Small intestine (tissue), 7 donors: ENCODE data around the gene OTOGL. TPM values are rescaled to one million over a fixed set of nuclear protein-coding genes. Genes with fewer than 3 reads are reported as not detected.
"Not testable (repeated sequence)": the region's sequence is repeated elsewhere in the genome, so short reads cannot be mapped to it uniquely, and the experiment has no call there.

Source experiments
- DNase-seq, 2 donors: peaks; one replicate each; pipeline versions ENCODE4 v3.0.0 to v3.0.0-alpha.2; 2013
- FAIRE-seq: peaks from 2 replicates; lab custom pipeline; 2012; peaks lifted over from hg19 to GRCh38; lab: Jason Lieb, UNC
- H3K27ac ChIP-seq, 3 donors: one replicate each; pipeline ENCODE4 v1.5.1; 2013; ENCODE audit warnings: low read length in 2 of 3, mild to moderate bottlenecking in 2 of 3, control low read depth in 1 of 3, inconsistent platforms in 1 of 3, low read depth in 1 of 3, moderate library complexity in 1 of 3
- H3K27me3 ChIP-seq, 3 donors: one replicate each; pipeline ENCODE4 v1.6.1; 2013; ENCODE audit warnings: low read length in 3 of 3, inconsistent platforms in 1 of 3; ENCODE audit not compliant: control insufficient read depth in 3 of 3, insufficient read depth in 3 of 3
- H3K36me3 ChIP-seq, 3 donors: one replicate each; pipeline ENCODE4 v1.6.1; 2013; ENCODE audit warnings: low read length in 3 of 3, inconsistent platforms in 1 of 3, low read depth in 1 of 3, mild to moderate bottlenecking in 1 of 3, moderate library complexity in 1 of 3; ENCODE audit not compliant: control insufficient read depth in 3 of 3, insufficient read depth in 2 of 3
- H3K4me1 ChIP-seq, 3 donors: one replicate each; pipeline ENCODE4 v1.6.1; 2013; ENCODE audit warnings: low read length in 2 of 3, inconsistent platforms in 1 of 3, low read depth in 1 of 3, mild to moderate bottlenecking in 1 of 3, moderate library complexity in 1 of 3; ENCODE audit not compliant: control insufficient read depth in 3 of 3, insufficient read depth in 2 of 3
- H3K4me3 ChIP-seq, 3 donors: one replicate each; pipeline ENCODE4 v1.5.1; 2013; ENCODE audit warnings: low read length in 3 of 3, control low read depth in 1 of 3, inconsistent platforms in 1 of 3, low read depth in 1 of 3, mild to moderate bottlenecking in 1 of 3, moderate library complexity in 1 of 3
- H3K9me3 ChIP-seq, 2 donors: one replicate each; pipeline ENCODE4 v1.6.1; 2013; ENCODE audit warnings: low read depth in 1 of 2, low read length in 1 of 2; ENCODE audit not compliant: control insufficient read depth in 2 of 2, insufficient read depth in 1 of 2
- WGBS, 3 donors: extraction: QIAGEN DNeasy Blood & Tissue Kit; methylation state at CpG; one replicate each; pipeline ENCODE4 v1.1.7; 2013; 5-methylcytosine and 5-hydroxymethylcytosine counted together
- polyA plus RNA-seq, 4 donors: library from polyadenylated mRNA; stranded (reverse) in 3 of 4; unstranded in 1 of 4; fragments of 200-250 nt in 3 of 4; fragments of 120-200 nt in 1 of 4; gene quantifications; one replicate each; pipeline versions ENCODE4 v1.2.1 to v1.2.3, GENCODE V29; 2013
- donor health status: healthy with polysubstance abuse.
- donor health status: control.
- donor health status: control.
- donor health status: Bipolar disorder and iron deficiency.
- donor health status: healthy.

Gene OTOGL
- polyA plus RNA-seq, 4 donors: 0.09 to 0.44 TPM; not detected in 2

- no peaks in the 10 kb centered on the region for H3K27me3 ChIP-seq
- DNase-seq (no peak), FAIRE-seq (no peak)
- H3K27ac ChIP-seq: no peak overlapping the region
- H3K9me3 ChIP-seq: no peaks in the 10 kb centered on the region
- no peaks in the 10 kb centered on the region for H3K4me1 ChIP-seq
- 69 to 80% (median 73%) methylated on average over 2 of the region's 2 CpGs for WGBS, 3 donors
- no peak overlapping the region for H3K4me3 ChIP-seq
- no peaks in the 10 kb centered on the region for H3K36me3 ChIP-seq
These were observed 39.5 kb upstream of the OTOGL start for GRCh38 chr12:80059875-80060274.

- H3K9me3 ChIP-seq: no peaks in the 10 kb centered on the region
- no peak for DNase-seq
- no peaks in the 10 kb centered on the region for H3K36me3 ChIP-seq
- H3K4me3 ChIP-seq: no peak overlapping the region
- no peak overlapping the region for H3K27ac ChIP-seq
- WGBS, 3 donors: 70 to 83% (median 78%) methylated on average over 3 of the region's 3 CpGs
- H3K27me3 ChIP-seq: no peaks in the 10 kb centered on the region
- no peak for FAIRE-seq
- no peaks in the 10 kb centered on the region for H3K4me1 ChIP-seq
These were observed 35.1 kb upstream of the OTOGL start for GRCh38 chr12:80064269-80064668.

GRCh38 chr12:80064951-80065350 is 34.4 kb upstream of the OTOGL start:
- Histone ChIP-seq H3K9me3 (no peaks in the 10 kb centered on the region), H3K36me3 (no peaks in the 10 kb centered on the region), H3K4me1 (no peaks in the 10 kb centered on the region), H3K4me3 (no peak overlapping the region), H3K27ac (no peak overlapping the region), H3K27me3 (no peaks in the 10 kb centered on the region)
- WGBS, 3 donors: 60 to 72% (median 65%) methylated on average over 2 of the region's 2 CpGs
- DNase-seq: no peak
- no peak for FAIRE-seq

GRCh38 chr12:80068173-80068572 is 31.2 kb upstream of the OTOGL start:
- Histone ChIP-seq H3K36me3 (no peaks in the 10 kb centered on the region), H3K27me3 (no peaks in the 10 kb centered on the region), H3K27ac (no peak overlapping the region), H3K9me3 (no peaks in the 10 kb centered on the region), H3K4me3 (no peak overlapping the region), H3K4me1 (no peaks in the 10 kb centered on the region)
- no peak for FAIRE-seq
- 38 to 59% (median 50%) methylated on average over 2 of the region's 2 CpGs for WGBS, 3 donors
- DNase-seq: no peak

GRCh38 chr12:80083892-80084614 is 15.3 kb upstream of the OTOGL start:
- not testable (repeated sequence) for FAIRE-seq, H3K4me1 ChIP-seq, H3K36me3 ChIP-seq, H3K27me3 ChIP-seq, H3K9me3 ChIP-seq, H3K4me3 ChIP-seq, H3K27ac ChIP-seq
- WGBS, 3 donors: 20 to 34% (median 29%) methylated on average over 9 of the region's 9 CpGs
- DNase-seq: peak in 1 of 2 donors; percentile 8

GRCh38 chr12:80086025-80086424 is 13.3 kb upstream of the OTOGL start:
- Histone ChIP-seq H3K27ac (no peak overlapping the region), H3K9me3 (no peaks in the 10 kb centered on the region), H3K4me3 (no peak overlapping the region), H3K4me1 (no peaks in the 10 kb centered on the region), H3K36me3 (no peaks in the 10 kb centered on the region), H3K27me3 (no peaks in the 10 kb centered on the region)
- DNase-seq (no peak), FAIRE-seq (no peak)
- 77 to 85% (median 84%) methylated on average over 3 of the region's 3 CpGs for WGBS, 3 donors

- Histone ChIP-seq H3K27me3 (no peaks in the 10 kb centered on the region), H3K9me3 (no peaks in the 10 kb centered on the region), H3K36me3 (no peaks in the 10 kb centered on the region), H3K27ac (no peak overlapping the region), H3K4me1 (no peaks in the 10 kb centered on the region), H3K4me3 (no peak overlapping the region)
- WGBS, 3 donors: 73 to 87% (median 87%) methylated on average over 8 of the region's 8 CpGs
- DNase-seq (no peak), FAIRE-seq (no peak)
These were observed 11.7 kb upstream of the OTOGL start for GRCh38 chr12:80087486-80088213.

- Histone ChIP-seq H3K4me1 (no peaks in the 10 kb centered on the region), H3K27ac (no peak overlapping the region), H3K36me3 (no peaks in the 10 kb centered on the region), H3K27me3 (no peaks in the 10 kb centered on the region), H3K9me3 (no peaks in the 10 kb centered on the region), H3K4me3 (no peak overlapping the region)
- 70 to 80% (median 80%) methylated on average over 1 of the region's 1 CpG for WGBS, 3 donors
- FAIRE-seq: no peak
- no peak for DNase-seq
These were observed 1.3 kb downstream of the OTOGL start for GRCh38 chr12:80100591-80100990.
